ENCODE measurements around the gene SMARCD3. TPM values are rescaled to one million over a fixed set of nuclear protein-coding genes. Genes with fewer than 3 reads are reported as not detected.

The SMARCD3 gene
- total and polyA plus RNA-seq, 2 of the 4 experiments (the other 2 are of a cell fraction) = 37.5 to 48.5 TPM

DNA sequence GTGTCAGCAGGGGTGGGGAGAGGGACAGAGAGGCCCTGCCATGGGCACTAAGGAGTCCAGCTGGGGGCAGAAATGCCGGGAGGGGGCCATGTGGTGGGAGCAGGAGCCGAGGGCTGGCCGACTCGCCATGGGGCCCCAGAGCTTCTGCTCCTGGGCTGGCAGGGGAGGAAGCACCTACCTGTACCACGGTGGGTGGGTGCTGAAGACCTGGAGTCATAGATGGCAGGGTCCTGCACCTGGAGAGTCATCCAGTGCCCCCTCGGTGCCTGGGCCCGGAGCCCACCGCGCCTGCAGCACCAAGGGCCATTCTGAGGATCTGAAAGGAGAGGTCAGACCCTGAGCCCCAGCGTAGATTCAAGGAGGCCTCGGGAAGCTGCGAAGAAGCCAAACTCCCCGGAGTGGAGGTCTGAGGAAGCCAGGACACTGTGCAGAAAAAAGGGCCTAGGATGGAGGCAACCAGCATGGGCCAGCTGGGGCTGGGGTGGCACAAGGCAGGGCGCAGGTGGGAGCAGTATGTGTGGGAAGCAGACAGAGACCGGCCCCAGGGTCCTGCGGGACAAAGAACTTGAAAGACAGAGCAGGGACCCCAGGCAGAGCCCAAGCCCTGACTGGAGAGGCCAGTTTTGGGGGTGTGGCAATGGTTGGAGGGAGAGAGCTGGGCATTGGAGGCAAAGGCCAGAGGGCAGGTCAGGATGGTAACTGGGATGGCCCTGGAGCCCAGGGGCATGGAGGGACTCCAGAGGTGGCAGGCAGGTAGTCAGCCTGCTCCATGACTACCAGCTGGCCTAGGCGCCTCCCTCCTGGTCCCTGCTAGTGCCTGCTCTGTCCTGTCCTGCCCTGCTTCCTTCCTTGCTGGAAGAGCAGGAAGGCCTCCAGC is 26.7 kb upstream of the SMARCD3 start:
- DNase-seq = no peak
- H2AK9ac ChIP-seq (replicated peaks; ENCODE audit: low read depth, low read length, poor library complexity) = peak overlapping the region; percentile 47
- no peak overlapping the region for H3K23ac ChIP-seq (ENCODE audit: low read depth, low read length)
- no peak overlapping the region for H4K5ac ChIP-seq (ENCODE audit: low read depth, low read length)
- no peak overlapping the region for H3K4me3 ChIP-seq (ENCODE audit: insufficient read depth, low read depth, low read length)
- H2BK15ac ChIP-seq (ENCODE audit: low read depth, low read length) = no peak overlapping the region
- H4K91ac ChIP-seq (ENCODE audit: insufficient read depth, low read depth, low read length) = no peak overlapping the region
- no peak overlapping the region for H3K4ac ChIP-seq (ENCODE audit: low read depth, low read length)
- H2AK5ac ChIP-seq (ENCODE audit: low read depth, low read length) = no peak overlapping the region
- H4K20me1 ChIP-seq (ENCODE audit: insufficient read depth, low read length) = no peaks in the 10 kb centered on the region; the same call in 1 of the 2 replicates
- no peak for ATAC-seq (ENCODE audit: low read depth)
- H3K56ac ChIP-seq (ENCODE audit: extremely low read depth, insufficient read depth, low read length) = no peak overlapping the region
- H2BK5ac ChIP-seq (ENCODE audit: low read depth, low read length, poor library complexity, severe bottlenecking) = no peak overlapping the region
- H3K79me1 ChIP-seq (ENCODE audit: low read depth in 1 of 2, low read length in 2 of 2) = no peaks in the 10 kb centered on the region
- H3K14ac ChIP-seq (replicated peaks; ENCODE audit: low read depth, low read length) = no peak overlapping the region
- intact Hi-C loops (cut with micrococcal nuclease) (no loop called here), dilution Hi-C loops (cut with HindIII; ENCODE audit: low sequenced_read_pairs, unreplicated experiment) (no loop called here), in situ Hi-C loops (cut with MboI; ENCODE audit: low sequenced_read_pairs) (no loop called here)
- ChIA-PET CTCF (no interaction called here), POLR2A (ENCODE audit: unreplicated experiment) (no interaction called here)
- no peak overlapping the region for H3K4me2 ChIP-seq (ENCODE audit: low read depth, low read length)
- no peaks in the 10 kb centered on the region; the same call in 1 of the 2 replicates for H3K36me3 ChIP-seq (ENCODE audit: control insufficient read depth, insufficient read depth, low read length)
- H3K18ac ChIP-seq (ENCODE audit: low read depth, low read length) = no peak overlapping the region
- TF ChIP-seq, protein P1, sequence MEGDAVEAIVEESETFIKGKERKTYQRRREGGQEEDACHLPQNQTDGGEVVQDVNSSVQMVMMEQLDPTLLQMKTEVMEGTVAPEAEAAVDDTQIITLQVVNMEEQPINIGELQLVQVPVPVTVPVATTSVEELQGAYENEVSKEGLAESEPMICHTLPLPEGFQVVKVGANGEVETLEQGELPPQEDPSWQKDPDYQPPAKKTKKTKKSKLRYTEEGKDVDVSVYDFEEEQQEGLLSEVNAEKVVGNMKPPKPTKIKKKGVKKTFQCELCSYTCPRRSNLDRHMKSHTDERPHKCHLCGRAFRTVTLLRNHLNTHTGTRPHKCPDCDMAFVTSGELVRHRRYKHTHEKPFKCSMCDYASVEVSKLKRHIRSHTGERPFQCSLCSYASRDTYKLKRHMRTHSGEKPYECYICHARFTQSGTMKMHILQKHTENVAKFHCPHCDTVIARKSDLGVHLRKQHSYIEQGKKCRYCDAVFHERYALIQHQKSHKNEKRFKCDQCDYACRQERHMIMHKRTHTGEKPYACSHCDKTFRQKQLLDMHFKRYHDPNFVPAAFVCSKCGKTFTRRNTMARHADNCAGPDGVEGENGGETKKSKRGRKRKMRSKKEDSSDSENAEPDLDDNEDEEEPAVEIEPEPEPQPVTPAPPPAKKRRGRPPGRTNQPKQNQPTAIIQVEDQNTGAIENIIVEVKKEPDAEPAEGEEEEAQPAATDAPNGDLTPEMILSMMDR (conservative IDR thresholded peaks at IDR 0.05; ENCODE audit: low read depth, low read length) = no peak
- no peak for TF ChIP-seq CHD1 (IDR thresholded peaks at IDR 0.05; ENCODE audit: low read depth, low read length)
- no peak for TF ChIP-seq RAD21 (IDR thresholded peaks at IDR 0.05; ENCODE audit: low read length)
- no peak for TF ChIP-seq MAZ (IDR thresholded peaks at IDR 0.05; ENCODE audit: borderline replicate concordance, low read depth, low read length)
- TF ChIP-seq SMC3 (IDR thresholded peaks at IDR 0.05; ENCODE audit: low read depth, low read length) = no peak
- TF ChIP-seq RFX5 (IDR thresholded peaks at IDR 0.05; ENCODE audit: low read depth, low read length) = no peak
- TF ChIP-seq RCOR1 (IDR thresholded peaks at IDR 0.05; ENCODE audit: insufficient replicate concordance, low read length) = no peak
- TF ChIP-seq ELK1 (IDR thresholded peaks at IDR 0.05; ENCODE audit: borderline replicate concordance, low read depth, low read length) = no peak
- TF ChIP-seq NFE2L2 (IDR thresholded peaks at IDR 0.05; ENCODE audit: low read depth, low read length) = no peak
- no peak for TF ChIP-seq FOS (IDR thresholded peaks at IDR 0.05; ENCODE audit: low read depth, low read length)
- TF ChIP-seq CEBPB (IDR thresholded peaks at IDR 0.05; ENCODE audit: low read depth, low read length) = no peak
- TF ChIP-seq BHLHE40 (IDR thresholded peaks at IDR 0.05; ENCODE audit: low read depth, low read length) = no peak
- TF ChIP-seq MAFK (IDR thresholded peaks at IDR 0.05; ENCODE audit: low read depth, low read length) = no peak
- H2AFZ ChIP-seq (replicated peaks; ENCODE audit: low read length, poor library complexity) = no peak overlapping the region
- peaks cover 16% of the 10 kb centered on the region for H3K27me3 ChIP-seq (ENCODE audit: control insufficient read depth, insufficient read depth, low read length)
- H3K9me3 ChIP-seq (ENCODE audit: control insufficient read depth, insufficient read depth, low read length) = no peaks in the 10 kb centered on the region
- H2BK120ac ChIP-seq (ENCODE audit: low read depth, low read length) = no peak overlapping the region
- 82% methylated on average over 11 of the region's 17 CpGs; no CpG with 5 or more reads in 1 of the 2 experiments for whole genome bisulfite sequencing, 2 experiments (ENCODE audit: extremely low coverage in 2 of 2, insufficient read length in 1 of 2)
- no TSS peak for BruUV-seq (replicated peaks)
- H3K9me1 ChIP-seq (ENCODE audit: insufficient read depth, low read length) = no peaks in the 10 kb centered on the region
- H3K9ac ChIP-seq (ENCODE audit: low read depth, low read length) = no peak overlapping the region
- peaks cover 8% of the 10 kb centered on the region; the same call in 1 of the 2 replicates for H3K4me1 ChIP-seq (ENCODE audit: control insufficient read depth, insufficient read depth, low read length)
- H2BK20ac ChIP-seq (ENCODE audit: low read depth, low read length) = no peak overlapping the region
- no peak overlapping the region for H3K27ac ChIP-seq (ENCODE audit: insufficient read depth, low read length)
- H4K8ac ChIP-seq (ENCODE audit: low read depth in 2 of 2, low read length in 2 of 2) = no peak overlapping the region
